ENCODE data around the gene MYH7B.

DNA sequence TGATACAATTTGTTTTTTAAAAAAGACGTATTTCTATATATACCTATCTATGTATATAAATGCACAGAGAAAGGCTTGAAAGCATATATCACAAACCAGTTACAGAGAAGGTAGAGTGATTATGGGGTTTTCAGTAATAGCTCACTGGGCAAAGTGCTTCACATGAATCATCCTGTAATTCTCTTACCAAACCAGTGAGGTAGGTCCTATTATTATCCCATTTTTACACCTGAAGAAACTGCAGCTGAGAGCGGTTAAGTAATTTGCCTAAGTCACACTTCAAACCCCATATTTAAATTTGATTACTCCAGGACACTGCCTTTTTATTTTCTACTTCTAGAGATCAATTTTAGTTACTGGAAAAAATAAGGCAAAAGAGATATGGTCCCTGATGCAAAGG lies 4.4 kb upstream of the MYH7B start:
- no peak for TF ChIP-seq EZH2phosphoT487 (IDR thresholded peaks at IDR 0.05; ENCODE audit: borderline replicate concordance, low read depth, low read length)
- TF ChIP-seq, protein P1, sequence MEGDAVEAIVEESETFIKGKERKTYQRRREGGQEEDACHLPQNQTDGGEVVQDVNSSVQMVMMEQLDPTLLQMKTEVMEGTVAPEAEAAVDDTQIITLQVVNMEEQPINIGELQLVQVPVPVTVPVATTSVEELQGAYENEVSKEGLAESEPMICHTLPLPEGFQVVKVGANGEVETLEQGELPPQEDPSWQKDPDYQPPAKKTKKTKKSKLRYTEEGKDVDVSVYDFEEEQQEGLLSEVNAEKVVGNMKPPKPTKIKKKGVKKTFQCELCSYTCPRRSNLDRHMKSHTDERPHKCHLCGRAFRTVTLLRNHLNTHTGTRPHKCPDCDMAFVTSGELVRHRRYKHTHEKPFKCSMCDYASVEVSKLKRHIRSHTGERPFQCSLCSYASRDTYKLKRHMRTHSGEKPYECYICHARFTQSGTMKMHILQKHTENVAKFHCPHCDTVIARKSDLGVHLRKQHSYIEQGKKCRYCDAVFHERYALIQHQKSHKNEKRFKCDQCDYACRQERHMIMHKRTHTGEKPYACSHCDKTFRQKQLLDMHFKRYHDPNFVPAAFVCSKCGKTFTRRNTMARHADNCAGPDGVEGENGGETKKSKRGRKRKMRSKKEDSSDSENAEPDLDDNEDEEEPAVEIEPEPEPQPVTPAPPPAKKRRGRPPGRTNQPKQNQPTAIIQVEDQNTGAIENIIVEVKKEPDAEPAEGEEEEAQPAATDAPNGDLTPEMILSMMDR (conservative IDR thresholded peaks at IDR 0.05; ENCODE audit: low read length): no peak
